22Rv1 (cell line): ENCODE measurements around the gene ADGRB3.
"Not testable (repeated sequence)": the region's sequence is repeated elsewhere in the genome, so short reads cannot be mapped to it uniquely, and the experiment has no call there.

Source experiments
- H3K27ac ChIP-seq: fragments of 450-650 bp; 2 replicates; pipeline ENCODE4 v1.5.1; 2017
- CTCF ChIP-seq: fragments of 450-650 bp; IDR thresholded peaks from 2 replicates; pipeline ENCODE4 v1.5.1; 2017; ENCODE audit warnings: mild to moderate bottlenecking
- ZFX ChIP-seq: fragments of 450-650 bp; IDR thresholded peaks from 2 replicates; pipeline ENCODE4 v1.6.1; 2017; ENCODE audit warnings: antibody characterized with exemption, borderline replicate concordance

Gene ADGRB3

GRCh38 chr6:68655028-68655427 is 19.9 kb downstream of the ADGRB3 start:
- TF ChIP-seq CTCF: no peak
- no peak for TF ChIP-seq ZFX
- H3K27ac ChIP-seq: no peak overlapping the region

- H3K27ac ChIP-seq: no peak overlapping the region
- TF ChIP-seq ZFX (no peak), CTCF (no peak)
Measured at GRCh38 chr6:68657374-68658139, 22.5 kb downstream of the ADGRB3 start.

DNA sequence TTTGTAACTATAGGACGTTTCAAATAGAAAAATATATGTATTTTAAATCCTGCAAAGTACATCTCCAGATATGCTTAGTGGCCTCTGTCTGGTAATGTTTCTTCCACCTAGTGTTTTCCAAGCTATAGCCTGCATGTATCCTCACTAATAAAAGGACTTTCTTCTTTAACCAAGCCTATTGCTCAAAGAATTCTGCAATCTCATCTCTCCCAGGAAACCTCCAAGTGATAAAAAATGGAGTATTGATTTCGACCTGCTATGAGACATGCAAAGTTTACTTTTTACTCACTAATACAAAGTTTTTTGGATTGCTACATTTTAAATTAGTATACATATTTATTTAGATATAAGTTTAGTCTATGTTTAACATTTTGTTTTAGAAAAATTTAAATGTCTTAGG is 23.3 kb downstream of the ADGRB3 start:
- H3K27ac ChIP-seq: no peak overlapping the region
- TF ChIP-seq ZFX (no peak), CTCF (no peak)

- TF ChIP-seq ZFX: no peak
- no peak for TF ChIP-seq CTCF
- H3K27ac ChIP-seq: no peak overlapping the region
Measured at GRCh38 chr6:68673255-68673654, 38.2 kb downstream of the ADGRB3 start.

DNA sequence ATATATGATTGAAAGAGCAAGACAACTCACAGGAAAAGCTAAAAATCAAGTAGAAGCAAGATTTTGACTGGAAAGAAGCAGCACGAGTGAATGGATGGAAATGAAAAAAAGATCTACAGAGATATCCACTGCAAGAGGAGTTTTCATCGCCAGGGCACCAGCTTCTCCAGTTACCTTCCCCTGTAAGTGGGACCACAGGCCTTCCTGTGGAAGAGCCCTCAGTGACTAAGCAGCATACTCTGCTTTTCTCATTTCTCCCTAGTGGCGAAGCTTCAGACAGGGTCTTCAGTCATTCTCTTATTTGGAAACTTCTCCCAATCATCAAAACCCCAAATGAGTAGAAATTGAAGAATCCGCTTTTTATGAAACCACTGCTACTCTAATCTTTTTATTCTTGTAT is 40.5 kb downstream of the ADGRB3 start:
- TF ChIP-seq ZFX (no peak), CTCF (no peak)
- no peak overlapping the region for H3K27ac ChIP-seq

- not testable (repeated sequence) for H3K27ac ChIP-seq
Measured at GRCh38 chr6:68676094-68676493, 41.0 kb downstream of the ADGRB3 start.

DNA sequence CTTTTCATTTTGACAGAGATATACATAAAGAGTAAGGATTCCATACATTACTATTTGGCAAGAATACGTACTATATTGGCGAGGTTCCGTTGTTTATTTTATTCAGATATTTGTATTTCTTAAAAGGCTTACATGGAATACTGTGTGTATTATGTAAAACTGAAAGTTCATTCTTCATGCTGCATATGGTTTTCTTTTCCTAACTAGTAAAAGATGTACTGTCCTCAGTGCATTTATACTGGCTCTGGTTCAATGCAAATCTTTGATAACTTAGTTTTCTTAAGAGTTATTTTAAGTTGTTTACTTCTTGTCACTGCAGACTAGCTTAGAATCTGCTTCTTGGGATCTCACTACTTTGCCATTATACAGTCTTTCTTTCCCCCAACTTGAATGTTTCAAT is 42.0 kb downstream of the ADGRB3 start:
- H3K27ac ChIP-seq: no peak overlapping the region
- no peak for TF ChIP-seq ZFX
- no peak for TF ChIP-seq CTCF

DNA sequence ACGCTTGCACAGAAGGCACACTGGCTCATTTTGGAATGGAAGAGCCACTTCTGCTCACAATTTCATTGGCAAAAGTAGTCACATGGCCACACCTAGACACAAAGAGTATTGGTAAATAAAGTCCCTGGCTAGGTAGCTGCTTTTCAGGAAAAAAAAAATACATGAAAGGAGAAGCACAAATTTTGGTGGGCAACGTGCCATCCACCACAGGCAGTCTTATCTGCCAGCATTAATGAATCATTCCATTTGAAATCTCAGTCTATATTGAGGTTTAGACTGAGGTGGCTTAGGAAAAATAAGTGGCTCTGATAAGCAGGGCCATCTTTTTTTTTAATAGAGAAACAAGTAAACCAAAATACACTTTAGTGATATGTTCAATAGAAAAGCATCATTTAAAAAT is 44.3 kb downstream of the ADGRB3 start:
- TF ChIP-seq CTCF (no peak), ZFX (no peak)
- H3K27ac ChIP-seq: no peak overlapping the region
